Fibroblast of skin of back (primary cell): Measurements from ENCODE around the gene MPP3.
A peak's percentile ranks its signal among the peaks of the same experiment; 100 is the strongest.

Experiments
- DNase-seq: peaks from one replicate; pipeline ENCODE4 v3.0.0-alpha.2; 2013

Gene MPP3

GRCh38 chr17:43831633-43832032, 1.3 kb downstream of the MPP3 start:
- DNase-seq: no peak

DNA sequence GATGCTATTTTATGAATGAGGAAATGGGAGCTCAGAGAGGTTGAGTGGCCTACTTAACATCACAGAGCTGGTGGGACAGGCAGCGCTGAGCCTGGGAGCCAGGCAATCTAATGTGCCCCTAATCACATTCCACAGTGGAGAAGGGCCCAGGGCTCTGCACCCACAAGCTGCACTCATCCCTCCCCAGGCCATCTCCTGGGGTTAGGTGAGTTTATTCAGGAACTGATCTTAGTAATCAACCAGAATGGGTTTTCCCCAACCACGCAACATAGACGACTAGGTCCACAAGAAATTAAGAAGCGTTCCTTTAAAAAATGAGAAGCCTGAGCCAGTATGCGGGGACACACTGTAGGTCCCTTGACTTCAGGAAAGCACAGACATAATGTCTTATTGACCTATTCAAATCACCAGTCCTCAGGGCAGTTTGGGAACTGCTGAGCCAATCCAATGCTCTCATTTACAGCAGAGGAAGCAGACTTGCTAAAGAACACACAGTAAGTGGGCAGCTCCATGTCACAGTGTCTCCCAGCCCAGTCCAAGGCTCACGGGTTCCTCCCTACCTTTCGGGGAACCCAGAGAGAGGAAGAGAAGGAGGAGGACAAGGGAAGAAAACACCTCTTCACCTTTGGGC, 2.3 kb downstream of the MPP3 start:
- DNase-seq: no peak

DNA sequence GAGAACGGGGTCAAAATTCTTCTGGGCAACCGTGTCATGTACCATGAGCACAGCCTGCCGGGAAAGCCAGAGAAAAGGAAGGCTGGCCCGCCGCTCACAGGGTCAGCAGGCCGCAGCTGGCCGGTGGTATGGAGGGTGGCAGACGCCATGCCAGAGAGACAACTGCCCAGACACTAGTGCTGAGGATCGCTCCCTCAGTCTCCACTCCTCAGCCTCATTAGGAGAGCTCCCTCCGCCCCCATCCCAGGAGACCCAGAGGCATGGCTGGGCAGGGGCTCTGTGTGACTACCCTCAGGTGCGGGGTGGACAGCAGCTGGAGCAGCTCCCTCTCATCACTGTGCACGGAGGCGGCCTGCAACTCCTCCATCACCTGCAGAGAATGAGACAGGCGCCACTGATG, 3.2 kb downstream of the MPP3 start:
- DNase-seq: no peak

- no peak for DNase-seq
Observed at GRCh38 chr17:43827596-43827995, 5.3 kb downstream of the MPP3 start.

GRCh38 chr17:43826206-43826605, 6.7 kb downstream of the MPP3 start:
- DNase-seq: no peak

DNA sequence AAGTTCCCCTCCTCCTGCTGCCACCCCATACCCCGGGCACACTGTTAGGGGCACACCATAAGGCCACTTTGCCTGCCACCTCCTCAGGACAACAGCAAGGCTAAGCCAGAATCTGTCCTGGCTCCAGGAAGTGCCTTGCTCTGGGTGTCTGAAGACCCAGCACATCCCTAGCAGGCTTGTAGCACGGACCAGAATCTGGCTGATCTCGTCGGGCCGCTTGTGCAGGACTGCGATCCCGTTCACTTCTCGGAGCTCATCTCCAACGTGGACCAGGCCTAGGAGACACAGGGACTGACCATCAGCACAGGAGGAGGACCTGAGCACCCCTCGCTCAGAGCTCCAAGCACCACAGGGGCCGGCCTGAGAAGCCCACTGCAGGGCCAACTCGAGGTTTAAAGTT, 7.4 kb downstream of the MPP3 start:
- no peak for DNase-seq

DNA sequence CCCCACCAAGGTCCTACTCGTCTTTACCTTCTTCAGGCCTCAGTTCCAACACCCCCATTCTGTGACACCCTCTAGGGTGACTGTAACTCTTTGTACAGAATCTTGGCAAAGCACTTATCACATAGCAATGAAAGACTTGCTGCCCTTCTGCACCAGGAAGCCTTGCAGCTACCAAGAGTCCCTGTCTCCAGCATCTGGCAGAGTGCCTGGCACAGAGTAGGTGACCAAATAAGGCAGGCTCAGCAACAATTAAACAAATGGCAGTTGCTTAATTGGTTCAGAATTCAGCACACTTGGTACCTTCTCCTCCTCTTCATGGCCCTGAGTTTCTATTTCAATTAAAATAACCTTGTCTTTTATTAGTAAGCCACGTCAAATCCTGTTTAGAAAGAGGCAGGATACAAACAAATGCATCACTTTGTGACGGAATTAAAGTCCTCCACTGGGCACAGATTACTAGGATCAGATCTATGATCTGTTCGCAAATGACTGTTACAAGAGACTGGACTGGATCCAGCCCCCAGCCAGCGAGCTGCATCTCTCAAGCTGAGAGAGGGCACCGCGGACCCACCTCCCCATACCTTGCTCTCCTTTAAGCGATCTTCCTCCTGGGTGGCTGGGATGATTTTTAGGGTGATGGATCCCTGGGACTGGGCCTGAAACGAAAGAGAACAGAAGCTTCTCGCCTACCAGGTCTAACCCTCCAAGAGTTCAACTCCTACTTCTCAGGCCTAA, 9.4 kb downstream of the MPP3 start:
- DNase-seq: no peak

- no peak for DNase-seq
Observed at GRCh38 chr17:43822570-43823190, 10.3 kb downstream of the MPP3 start.

- no peak for DNase-seq
Observed at GRCh38 chr17:43820759-43821158, 12.2 kb downstream of the MPP3 start.

- no peak for DNase-seq
Observed at GRCh38 chr17:43818966-43819365, 14.0 kb downstream of the MPP3 start.

- no peak for DNase-seq
Observed at GRCh38 chr17:43817826-43818225, 15.1 kb downstream of the MPP3 start.

GRCh38 chr17:43816336-43817320, 16.3 kb downstream of the MPP3 start:
- no peak for DNase-seq

DNA sequence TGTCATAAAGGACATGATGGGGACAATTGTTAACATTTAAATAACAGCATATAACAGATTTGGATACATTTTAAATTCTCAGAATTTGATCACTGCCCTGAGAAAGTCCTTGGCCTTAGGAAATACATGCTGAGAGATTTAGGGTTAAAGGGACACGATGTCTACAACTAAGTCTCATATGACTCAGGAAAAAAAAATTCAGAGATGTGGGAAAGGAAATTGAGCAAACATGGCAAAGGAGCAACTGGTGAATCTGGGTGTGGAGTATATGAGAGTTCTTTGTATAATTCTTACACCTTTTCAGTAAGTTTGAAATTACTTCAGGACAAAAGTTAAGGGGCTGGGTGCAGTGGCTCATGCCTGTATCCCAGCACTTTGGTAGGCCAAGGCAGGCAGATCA, 18.2 kb downstream of the MPP3 start:
- peak; percentile 81 for DNase-seq

DNA sequence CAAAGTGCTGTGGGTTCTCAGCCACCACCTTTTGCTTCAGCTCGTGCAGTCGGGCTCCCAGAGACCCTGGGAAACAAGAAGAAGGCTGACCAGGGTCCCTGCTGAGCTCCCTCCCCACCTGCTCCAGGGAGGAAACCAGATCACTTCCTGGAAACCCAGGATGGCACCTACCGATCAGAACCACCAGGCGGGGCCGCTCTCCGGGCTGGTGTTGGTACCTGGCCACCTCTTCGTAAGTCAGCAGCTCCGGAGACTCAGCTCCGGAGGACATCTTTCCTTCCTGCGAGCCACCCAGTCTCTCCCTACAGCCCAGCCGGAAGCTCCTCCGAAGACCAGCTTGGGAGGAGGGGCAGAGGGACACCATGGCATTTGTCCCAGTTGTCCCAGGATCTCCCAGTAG, 18.9 kb downstream of the MPP3 start:
- DNase-seq: no peak

DNA sequence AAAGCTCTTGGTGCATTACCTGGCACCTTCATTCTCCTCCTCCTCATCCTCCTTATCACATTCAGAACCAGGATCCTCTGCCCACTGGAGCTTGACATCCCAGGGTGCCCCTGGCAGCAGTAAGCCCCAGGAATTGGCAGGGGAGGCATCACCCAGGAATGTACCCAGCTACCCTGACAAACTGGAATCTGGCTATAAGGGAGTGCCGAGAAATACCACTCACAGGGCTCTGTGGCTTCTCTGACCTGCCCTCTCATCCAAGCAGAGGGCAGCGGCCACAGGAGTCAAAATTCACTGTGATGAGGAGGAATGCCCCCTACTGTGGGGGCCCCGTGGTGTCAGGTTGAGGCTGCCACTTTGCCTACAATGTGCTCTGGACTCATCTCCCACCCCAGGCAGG, 19.6 kb downstream of the MPP3 start:
- DNase-seq: no peak

DNA sequence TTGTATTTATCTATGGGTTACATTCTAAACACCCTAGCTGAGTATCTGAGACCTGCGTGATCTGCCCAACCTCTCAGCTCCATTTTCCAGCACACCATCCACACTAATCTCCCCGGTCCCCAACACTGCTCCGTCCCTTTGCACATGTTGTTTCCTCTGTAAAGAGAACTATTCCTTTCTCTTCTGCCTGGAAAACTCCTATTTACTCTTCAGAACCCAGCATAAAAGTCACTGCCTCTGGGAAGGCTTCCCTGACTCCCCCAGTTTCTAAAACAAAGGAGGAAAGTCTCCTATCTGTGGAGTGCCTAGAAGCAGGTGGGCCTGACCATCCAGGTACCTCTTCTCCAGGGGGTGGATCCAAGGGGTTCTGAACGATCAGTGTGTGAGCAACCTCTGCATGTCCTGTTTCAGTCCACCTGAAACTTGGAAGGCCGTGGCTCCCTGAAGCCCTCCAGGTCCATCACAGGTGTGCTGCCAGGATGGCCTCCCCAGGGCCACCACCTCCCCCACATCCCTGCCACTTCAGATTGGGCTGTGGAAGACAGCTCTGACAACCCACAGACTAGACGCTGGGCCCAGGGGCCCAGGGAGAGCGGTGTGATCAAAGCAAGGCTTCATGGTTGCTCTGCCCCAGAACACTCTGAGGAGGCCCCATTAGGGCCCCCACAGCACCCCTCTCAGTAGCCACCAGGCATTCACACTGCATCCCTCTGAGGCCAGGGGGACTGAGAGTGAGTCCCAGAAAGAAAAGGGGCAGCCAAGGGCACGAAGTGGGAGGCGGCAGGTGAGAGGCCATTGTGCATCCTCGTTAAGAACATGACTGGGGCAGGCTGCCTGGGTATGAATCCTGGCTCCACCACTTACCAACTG, 20.3 kb downstream of the MPP3 start:
- DNase-seq: no peak

- no peak for DNase-seq
Observed at GRCh38 chr17:43810823-43811222, 22.1 kb downstream of the MPP3 start.

DNA sequence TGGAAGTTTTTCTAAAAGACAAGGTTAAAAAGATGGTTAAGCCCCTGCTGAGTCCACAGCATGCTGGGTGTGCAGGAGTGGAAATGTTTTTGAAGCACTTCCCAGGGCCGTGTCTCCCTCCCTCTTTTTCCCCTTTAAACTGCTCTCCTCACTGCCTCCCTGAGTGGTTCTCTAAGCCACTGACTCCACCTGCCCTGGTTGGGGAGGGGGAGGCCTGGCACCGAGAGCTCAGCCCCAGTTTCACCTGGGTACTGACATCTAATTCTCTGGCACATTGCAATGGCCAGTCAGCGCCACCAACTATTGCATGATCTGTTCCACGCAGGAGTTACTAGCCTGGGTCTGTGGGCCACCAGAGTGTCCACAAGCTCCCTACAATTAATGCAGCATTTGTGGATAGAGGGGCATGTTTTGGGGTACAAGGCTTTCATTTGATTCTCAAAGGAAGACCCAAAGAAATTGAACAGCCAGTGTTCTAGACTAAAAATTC, 22.7 kb downstream of the MPP3 start:
- DNase-seq: no peak

DNA sequence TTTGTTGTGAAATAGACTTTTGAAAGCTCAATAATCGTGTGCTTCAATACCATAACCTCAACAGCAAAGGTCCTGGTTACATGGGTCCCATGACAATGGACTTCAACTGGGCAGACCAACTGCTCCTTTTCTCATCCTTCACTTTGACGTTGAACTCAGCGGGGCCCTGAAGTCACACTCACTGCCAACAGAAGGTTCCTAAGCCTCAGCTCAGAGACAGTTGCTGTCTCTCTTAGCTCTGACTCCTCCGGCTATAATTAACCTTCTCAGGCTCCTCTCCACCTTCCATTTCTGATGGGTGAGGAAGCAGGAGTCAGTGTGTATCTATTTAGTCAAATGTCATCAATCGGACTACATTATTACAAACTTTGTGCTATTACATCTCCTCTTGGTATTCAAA, 23.8 kb downstream of the MPP3 start:
- no peak for DNase-seq

DNA sequence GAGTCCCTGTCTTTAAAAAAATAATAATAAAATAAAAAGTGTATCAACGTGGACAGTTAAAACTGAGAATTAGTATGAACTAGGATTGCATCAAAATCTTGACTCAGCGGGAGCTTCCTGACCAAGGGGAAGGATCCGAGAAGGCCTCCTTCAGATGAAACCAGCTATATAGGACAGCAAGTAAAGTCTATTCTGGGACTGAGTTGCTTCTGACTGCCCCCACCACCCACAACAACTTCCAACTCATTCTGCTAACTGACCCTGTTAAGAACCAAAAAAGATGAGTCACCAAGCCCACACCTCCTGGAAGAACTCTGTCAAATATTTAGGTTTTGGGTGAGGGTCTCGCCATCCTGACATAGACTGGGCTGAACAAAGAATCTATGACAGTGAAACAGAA, 24.9 kb downstream of the MPP3 start:
- no peak for DNase-seq

DNA sequence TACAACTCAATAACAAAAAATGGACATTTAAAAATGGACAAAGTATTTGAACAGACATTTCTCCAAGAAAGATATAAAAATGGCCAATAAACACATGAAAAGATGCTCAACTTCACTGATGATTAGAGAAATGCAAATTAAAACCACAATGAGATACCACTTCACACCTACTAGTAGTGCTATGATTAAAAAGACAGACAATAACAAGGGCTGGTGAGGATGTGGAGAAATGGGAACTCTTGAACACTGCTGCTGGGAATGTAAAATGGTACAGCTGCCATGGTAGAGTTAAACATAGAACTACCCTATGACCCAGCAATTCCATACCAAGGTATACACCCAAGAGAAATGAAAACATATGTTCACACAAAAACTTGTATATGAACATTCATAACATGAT, 27.8 kb downstream of the MPP3 start:
- DNase-seq: no peak

GRCh38 chr17:43803758-43804157, 29.2 kb downstream of the MPP3 start:
- peak; percentile 14 for DNase-seq
